ENCODE results near the gene CP. TPM values are rescaled to one million over a fixed set of nuclear protein-coding genes. Genes with fewer than 3 reads are reported as not detected.

The CP gene
- total RNA-seq, 4 donors from 2014 or later: 1.1 to 64.4 (median 44.1) TPM

DNA sequence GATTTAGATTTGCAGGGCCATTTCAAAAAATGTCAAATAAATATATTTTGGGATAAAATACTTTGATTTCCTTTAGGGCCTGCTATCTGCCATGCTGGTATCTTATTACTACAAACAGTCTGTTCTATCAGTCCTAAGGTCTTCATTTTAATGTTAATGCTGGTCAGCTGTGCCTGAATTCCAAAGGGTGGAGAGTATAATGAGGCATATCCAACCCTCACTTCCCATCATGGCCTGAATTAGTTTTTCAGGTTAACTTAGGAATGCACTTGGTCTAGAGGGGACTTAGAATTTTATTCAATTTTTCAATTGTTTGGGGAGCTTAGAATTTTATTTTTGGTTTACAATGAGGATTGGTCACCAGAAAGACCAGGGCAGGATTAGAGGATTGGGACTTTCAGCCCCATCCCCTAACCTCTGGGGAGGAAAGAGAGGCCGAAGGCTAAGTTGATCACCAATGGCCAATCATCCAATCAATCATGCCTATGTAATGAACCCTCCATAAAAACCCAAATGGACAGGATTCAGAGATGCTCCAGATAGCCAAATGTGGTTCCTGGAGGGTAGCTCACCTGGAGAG lies 17.8 kb upstream of the CP start:
- TF ChIP-seq, protein P1, sequence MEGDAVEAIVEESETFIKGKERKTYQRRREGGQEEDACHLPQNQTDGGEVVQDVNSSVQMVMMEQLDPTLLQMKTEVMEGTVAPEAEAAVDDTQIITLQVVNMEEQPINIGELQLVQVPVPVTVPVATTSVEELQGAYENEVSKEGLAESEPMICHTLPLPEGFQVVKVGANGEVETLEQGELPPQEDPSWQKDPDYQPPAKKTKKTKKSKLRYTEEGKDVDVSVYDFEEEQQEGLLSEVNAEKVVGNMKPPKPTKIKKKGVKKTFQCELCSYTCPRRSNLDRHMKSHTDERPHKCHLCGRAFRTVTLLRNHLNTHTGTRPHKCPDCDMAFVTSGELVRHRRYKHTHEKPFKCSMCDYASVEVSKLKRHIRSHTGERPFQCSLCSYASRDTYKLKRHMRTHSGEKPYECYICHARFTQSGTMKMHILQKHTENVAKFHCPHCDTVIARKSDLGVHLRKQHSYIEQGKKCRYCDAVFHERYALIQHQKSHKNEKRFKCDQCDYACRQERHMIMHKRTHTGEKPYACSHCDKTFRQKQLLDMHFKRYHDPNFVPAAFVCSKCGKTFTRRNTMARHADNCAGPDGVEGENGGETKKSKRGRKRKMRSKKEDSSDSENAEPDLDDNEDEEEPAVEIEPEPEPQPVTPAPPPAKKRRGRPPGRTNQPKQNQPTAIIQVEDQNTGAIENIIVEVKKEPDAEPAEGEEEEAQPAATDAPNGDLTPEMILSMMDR (IDR thresholded peaks at IDR 0.05; ENCODE audit: low read depth): no peak

DNA sequence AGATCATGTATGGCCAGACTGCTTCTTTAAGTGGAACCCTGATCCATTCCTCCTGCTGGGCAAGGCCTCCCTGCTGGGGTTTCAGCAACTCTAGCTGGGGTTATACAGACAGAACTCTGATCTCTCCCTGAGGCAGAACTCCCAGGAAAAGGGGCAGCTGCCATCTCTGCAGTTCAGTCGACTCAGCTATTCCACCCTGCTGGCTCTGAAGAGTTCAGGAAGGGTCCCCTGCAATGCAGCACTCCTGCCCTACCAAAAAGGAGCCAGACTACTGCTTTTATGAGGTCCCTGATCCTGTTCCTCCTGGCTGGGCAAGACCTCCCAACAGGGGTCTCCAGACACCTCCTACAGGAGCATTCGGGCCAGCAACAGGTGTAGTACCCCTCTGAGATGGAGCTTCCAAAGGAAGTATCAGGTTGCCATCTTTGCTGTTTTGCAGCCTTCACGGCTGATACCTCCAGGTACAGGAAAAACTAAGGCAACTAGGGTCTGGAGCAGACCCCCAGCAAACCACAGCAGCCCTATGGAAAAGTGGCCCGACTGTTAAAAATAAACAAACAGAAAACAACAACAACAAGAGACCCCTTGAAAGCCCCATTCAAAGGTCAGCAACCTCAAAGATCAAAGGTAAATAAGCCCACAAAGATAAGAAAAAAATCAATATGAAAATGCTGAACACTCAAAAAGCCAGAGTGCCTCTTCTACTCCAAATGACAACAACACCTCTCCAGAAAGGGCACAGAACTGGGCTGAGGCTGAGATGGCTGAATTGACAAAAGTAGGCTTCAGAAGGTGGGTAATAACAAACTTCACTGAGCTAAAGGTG lies 14.2 kb upstream of the CP start:
- TF ChIP-seq, protein P1 (IDR thresholded peaks at IDR 0.05; ENCODE audit: low read depth): no peak

DNA sequence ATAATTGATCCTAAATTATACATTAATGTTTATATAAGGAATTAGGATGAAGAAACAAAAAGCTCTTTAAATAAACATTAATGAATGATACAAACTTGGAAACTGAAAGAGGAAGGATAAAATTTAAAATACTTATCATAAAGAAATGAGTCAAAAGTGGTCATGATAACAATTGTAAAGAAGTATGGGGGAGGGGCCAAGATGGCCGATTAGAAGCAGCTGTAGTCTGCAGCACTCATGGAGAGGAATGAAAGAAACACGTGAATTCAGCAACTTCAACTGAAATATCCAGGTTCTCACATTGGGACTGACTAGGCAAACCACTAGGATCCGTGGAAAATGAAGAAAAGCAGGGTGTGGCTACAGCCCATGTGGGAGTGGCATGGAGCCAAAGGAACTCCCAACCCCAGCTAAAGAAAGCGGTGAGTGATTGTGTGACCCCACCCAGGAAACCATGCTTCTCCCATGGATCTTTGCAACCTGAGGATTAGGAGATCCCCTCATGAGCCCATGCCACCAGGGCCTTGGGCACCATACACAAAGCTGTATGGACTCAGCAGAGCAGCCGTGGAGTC lies 13.1 kb upstream of the CP start:
- TF ChIP-seq, protein P1 (IDR thresholded peaks at IDR 0.05; ENCODE audit: low read depth): no peak

DNA sequence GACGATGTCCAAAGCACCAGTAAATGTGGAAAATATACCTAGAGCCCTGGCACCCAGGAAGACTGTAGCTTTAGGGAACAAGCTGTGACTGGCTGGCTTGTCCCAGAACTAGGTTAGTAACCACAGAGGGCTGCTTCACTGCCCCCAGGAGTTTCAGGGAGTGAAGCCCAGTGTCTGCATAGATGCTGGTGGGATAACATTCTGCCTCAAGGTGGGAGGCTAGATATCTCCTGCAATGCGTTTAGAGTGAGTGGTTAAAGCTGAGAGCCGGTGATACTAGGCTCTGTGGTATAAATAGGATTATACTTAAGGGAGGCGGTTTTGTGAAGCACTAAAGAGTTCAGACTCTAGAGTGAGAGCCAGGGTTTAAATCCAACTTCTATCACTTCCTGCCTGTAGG lies 11.7 kb upstream of the CP start:
- TF ChIP-seq, protein P1 (IDR thresholded peaks at IDR 0.05; ENCODE audit: low read depth): no peak

DNA sequence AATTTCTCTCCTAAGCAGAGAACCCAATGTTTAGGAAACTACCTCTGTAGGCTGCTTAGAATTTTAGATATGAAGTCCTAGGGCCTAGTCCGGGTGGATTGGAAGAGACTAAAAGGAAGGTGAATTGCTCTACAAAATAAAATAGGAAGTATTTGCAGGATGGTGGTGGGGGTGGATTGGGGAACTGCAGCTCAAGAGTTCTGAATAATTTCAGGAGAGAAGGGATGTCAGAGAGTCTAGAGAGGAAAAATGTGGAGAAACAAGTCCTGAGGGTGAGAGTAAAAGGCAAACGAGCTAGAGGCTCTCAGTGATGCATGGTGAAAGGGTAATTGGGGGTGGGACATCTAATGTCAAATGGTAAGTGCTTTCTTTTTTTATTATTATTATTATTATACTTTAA lies 10.2 kb upstream of the CP start:
- TF ChIP-seq, protein P1 (IDR thresholded peaks at IDR 0.05; ENCODE audit: low read depth): no peak

DNA sequence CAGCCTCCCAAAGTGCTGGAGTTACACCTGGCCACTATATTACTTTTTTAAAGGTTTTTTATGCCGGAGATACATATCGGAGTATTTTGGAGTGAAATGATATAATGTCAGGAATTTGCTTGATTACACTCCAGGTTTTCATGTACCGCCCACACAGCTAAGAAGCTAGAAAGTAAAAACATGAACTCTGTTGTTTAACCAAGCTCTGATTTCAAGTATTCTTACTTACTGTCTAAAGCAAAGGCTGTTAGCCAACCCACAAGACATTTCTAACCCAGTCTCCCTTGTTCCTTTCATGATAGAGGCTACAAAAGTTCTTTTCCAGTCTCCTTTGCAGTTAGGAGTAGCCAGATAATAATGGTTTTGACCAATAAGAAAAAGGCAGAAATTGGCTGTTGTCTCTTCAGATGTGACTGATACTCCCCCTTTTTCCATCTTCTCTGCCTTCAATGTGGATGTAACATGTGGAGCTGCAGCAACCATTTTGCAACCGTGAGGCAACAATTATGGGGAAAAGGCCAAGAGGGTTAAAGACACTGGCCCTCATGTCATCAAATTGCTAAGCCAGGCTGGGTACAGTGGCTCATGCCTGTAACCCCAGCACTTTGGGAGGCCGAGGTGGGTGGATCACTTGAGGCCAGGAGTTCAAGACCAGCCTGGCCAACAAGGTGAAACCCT lies 6.1 kb upstream of the CP start:
- TF ChIP-seq, protein P1 (IDR thresholded peaks at IDR 0.05; ENCODE audit: low read depth): no peak

DNA sequence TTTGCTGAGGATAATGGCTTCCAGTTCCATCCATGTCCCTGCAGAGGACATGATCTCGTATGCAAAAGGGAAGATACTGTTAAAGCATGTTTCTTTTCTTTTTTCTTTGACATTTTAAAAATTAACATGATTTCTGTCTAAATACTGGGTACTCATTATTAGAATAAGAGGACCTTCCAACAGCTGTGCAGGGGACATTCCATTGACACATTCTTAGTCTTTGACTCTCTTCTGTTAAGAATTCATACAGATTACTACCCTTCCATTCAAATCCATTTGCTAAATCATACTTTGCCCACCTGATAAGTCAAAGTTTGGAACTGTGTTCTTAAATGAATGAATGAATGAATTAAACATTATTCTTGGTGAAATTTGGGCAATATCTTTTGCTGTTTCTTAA lies 5.1 kb upstream of the CP start:
- TF ChIP-seq, protein P1 (IDR thresholded peaks at IDR 0.05; ENCODE audit: low read depth): no peak
